NT2/D1 (cell line): Measurements from ENCODE around the gene LARGE1.

Experiments
- SUZ12 ChIP-seq: IDR thresholded peaks from 2 replicates; pipeline ENCODE4 v1.6.1; 2011; ENCODE audit not compliant: insufficient read length, insufficient read depth; ENCODE audit errors: extremely low read depth
- YY1 ChIP-seq: IDR thresholded peaks from 2 replicates; pipeline ENCODE4 v1.6.1; 2011; ENCODE audit not compliant: insufficient read length, insufficient read depth
- ZNF274 ChIP-seq: IDR thresholded peaks from 2 replicates; pipeline ENCODE4 v1.6.1; 2011; ENCODE audit warnings: mild to moderate bottlenecking, low read depth, low read length

GRCh38 chr22:33758961-33759360 is 161.3 kb downstream of the LARGE1 start:
- TF ChIP-seq YY1: no peak
- TF ChIP-seq ZNF274: no peak
- TF ChIP-seq SUZ12: no peak
